ENCODE measurements around the gene MYF5.

The MYF5 gene

DNA sequence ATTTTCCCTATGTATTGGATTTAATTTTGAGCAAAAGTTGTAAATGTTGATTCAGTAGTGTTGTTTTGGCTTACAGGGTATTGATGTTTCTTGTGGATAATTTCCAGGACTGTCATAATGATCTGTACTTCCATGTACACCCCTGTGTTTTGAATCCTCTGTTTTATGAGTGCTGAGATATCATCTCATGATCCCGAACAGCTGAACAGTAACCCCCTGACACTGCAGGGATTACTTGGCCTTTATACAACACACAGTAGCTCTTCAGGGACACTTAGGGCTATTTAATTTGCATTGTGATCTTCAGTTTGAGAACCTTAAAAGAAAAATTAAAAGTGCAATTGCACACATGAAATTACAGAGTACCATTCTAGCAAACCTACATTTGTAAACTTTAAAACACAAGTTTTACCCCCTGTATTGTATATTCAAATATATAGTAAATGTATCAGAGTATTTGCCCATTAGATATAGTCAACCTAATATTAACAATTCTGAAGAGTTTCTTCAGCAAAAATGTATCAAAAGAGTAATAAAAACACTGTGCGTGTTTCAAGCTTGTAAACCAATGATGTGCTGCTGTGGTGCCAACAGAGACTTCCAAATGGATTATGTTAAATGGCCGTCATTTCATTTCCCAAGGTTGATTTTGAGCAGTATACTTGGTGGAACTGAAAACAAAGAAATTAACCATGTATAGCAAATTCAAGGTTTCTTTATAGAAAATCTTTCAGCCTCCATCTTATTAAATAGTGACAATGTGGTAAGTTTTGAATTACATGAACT, 37.2 kb upstream of the MYF5 start:
- DNase-seq: no peak
- H4K5ac ChIP-seq (ENCODE audit: low read length): no peak overlapping the region
- no CpG with 5 or more reads among the region's 3 CpGs for WGBS (ENCODE audit: extremely low coverage, insufficient coverage, low lambda C conversion rate)
- no peak overlapping the region for H2BK15ac ChIP-seq (replicated peaks; ENCODE audit: low read depth)
- H2BK120ac ChIP-seq (ENCODE audit: low read depth, low read length): no peak overlapping the region
- no peak overlapping the region for H3K4me3 ChIP-seq (ENCODE audit: low read length)
- H3K27me3 ChIP-seq (ENCODE audit: insufficient read depth, low read length, poor library complexity): no peaks in the 10 kb centered on the region
- no peak overlapping the region for H2AK5ac ChIP-seq (ENCODE audit: low read length)
- no peak overlapping the region for H3K4ac ChIP-seq (ENCODE audit: low read depth, low read length)
- H3K56ac ChIP-seq (ENCODE audit: low read length): no peak overlapping the region
- H3K79me1 ChIP-seq (ENCODE audit: low read length): no peaks in the 10 kb centered on the region
- H4K8ac ChIP-seq (ENCODE audit: low read depth, low read length): no peak overlapping the region
- H3K79me2 ChIP-seq (ENCODE audit: control insufficient read depth, insufficient read depth, low read length): no peaks in the 10 kb centered on the region
- H3K27ac ChIP-seq (ENCODE audit: low read depth, low read length): no peak overlapping the region
- H3K4me2 ChIP-seq (ENCODE audit: low read length): no peak overlapping the region
- H3K4me1 ChIP-seq (ENCODE audit: control insufficient read depth, low read depth, low read length): no peaks in the 10 kb centered on the region
- no peaks in the 10 kb centered on the region for H3K36me3 ChIP-seq (ENCODE audit: control insufficient read depth, insufficient read depth, low read length)
- H3K18ac ChIP-seq (ENCODE audit: low read length): no peak overlapping the region
- H3K23ac ChIP-seq (ENCODE audit: low read length): no peak overlapping the region
- H3K9ac ChIP-seq (ENCODE audit: low read length): no peak overlapping the region
- no peak overlapping the region for H2BK5ac ChIP-seq (ENCODE audit: low read length)

DNA sequence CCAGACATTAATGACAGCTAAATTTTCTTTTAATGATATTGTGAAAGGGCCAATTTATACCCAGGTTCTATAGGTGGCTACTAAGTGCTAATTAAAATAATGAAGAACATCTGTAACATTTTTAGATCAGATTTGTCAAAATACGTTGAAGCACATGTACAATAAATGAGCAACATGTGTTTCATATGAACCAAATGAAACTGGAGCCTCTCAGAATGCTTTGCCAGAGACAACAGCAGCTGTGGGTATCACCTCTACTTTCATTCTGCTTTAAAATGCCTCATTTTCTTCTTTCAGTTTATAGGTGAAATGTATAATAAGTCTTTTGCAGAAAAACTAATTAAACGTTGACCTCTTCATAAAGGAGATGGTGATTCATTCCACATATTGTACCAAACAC, 35.4 kb upstream of the MYF5 start:
- H3K56ac ChIP-seq (ENCODE audit: low read length): no peak overlapping the region
- no CpG with 5 or more reads among the region's 2 CpGs for WGBS (ENCODE audit: extremely low coverage, insufficient coverage, low lambda C conversion rate)
- no peak overlapping the region for H3K18ac ChIP-seq (ENCODE audit: low read length)
- DNase-seq: no peak
- no peak overlapping the region for H3K4me3 ChIP-seq (ENCODE audit: low read length)
- H3K9ac ChIP-seq (ENCODE audit: low read length): no peak overlapping the region
- H3K36me3 ChIP-seq (ENCODE audit: control insufficient read depth, insufficient read depth, low read length): no peaks in the 10 kb centered on the region
- H3K23ac ChIP-seq (ENCODE audit: low read length): no peak overlapping the region
- H3K27ac ChIP-seq (ENCODE audit: low read depth, low read length): no peak overlapping the region
- no peak overlapping the region for H2BK15ac ChIP-seq (replicated peaks; ENCODE audit: low read depth)
- H3K4ac ChIP-seq (ENCODE audit: low read depth, low read length): no peak overlapping the region
- H3K79me1 ChIP-seq (ENCODE audit: low read length): no peaks in the 10 kb centered on the region
- H2BK5ac ChIP-seq (ENCODE audit: low read length): no peak overlapping the region
- H2BK120ac ChIP-seq (ENCODE audit: low read depth, low read length): no peak overlapping the region
- no peak overlapping the region for H2AK5ac ChIP-seq (ENCODE audit: low read length)
- no peaks in the 10 kb centered on the region for H3K4me1 ChIP-seq (ENCODE audit: control insufficient read depth, low read depth, low read length)
- H4K8ac ChIP-seq (ENCODE audit: low read depth, low read length): no peak overlapping the region
- H3K27me3 ChIP-seq (ENCODE audit: insufficient read depth, low read length, poor library complexity): no peaks in the 10 kb centered on the region
- no peak overlapping the region for H3K4me2 ChIP-seq (ENCODE audit: low read length)
- H3K79me2 ChIP-seq (ENCODE audit: control insufficient read depth, insufficient read depth, low read length): no peaks in the 10 kb centered on the region
- no peak overlapping the region for H4K5ac ChIP-seq (ENCODE audit: low read length)

DNA sequence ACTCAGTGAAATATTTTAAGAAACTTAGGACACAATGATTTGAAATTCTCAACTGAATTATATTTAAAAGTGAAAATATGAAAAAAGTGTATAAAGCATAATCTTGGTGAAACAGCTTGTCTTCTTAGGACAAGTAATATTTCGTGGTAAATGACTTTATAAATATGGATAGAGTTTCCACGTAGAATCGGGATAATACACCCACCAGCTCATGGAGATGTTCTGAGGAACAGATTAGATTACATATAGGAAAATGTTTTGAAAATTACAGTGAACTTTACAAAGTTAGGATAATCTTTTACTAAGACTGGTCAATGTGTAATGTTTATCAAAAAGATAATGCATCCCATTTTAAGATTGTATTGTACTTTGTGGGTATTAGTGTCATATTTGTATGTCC, 34.9 kb upstream of the MYF5 start:
- Histone ChIP-seq H3K4me2 (ENCODE audit: low read length) (no peak overlapping the region), H3K23ac (ENCODE audit: low read length) (no peak overlapping the region), H4K8ac (ENCODE audit: low read depth, low read length) (no peak overlapping the region), H3K18ac (ENCODE audit: low read length) (no peak overlapping the region), H3K27ac (ENCODE audit: low read depth, low read length) (no peak overlapping the region), H3K79me2 (ENCODE audit: control insufficient read depth, insufficient read depth, low read length) (no peaks in the 10 kb centered on the region), H2BK120ac (ENCODE audit: low read depth, low read length) (no peak overlapping the region), H3K4me3 (ENCODE audit: low read length) (no peak overlapping the region), H2BK15ac (replicated peaks; ENCODE audit: low read depth) (no peak overlapping the region), H3K36me3 (ENCODE audit: control insufficient read depth, insufficient read depth, low read length) (no peaks in the 10 kb centered on the region), H3K27me3 (ENCODE audit: insufficient read depth, low read length, poor library complexity) (no peaks in the 10 kb centered on the region), H2AK5ac (ENCODE audit: low read length) (no peak overlapping the region), H3K4ac (ENCODE audit: low read depth, low read length) (no peak overlapping the region), H4K5ac (ENCODE audit: low read length) (no peak overlapping the region), H3K79me1 (ENCODE audit: low read length) (no peaks in the 10 kb centered on the region), H2BK5ac (ENCODE audit: low read length) (no peak overlapping the region), H3K56ac (ENCODE audit: low read length) (no peak overlapping the region), H3K9ac (ENCODE audit: low read length) (no peak overlapping the region), H3K4me1 (ENCODE audit: control insufficient read depth, low read depth, low read length) (no peaks in the 10 kb centered on the region)
- WGBS (ENCODE audit: extremely low coverage, insufficient coverage, low lambda C conversion rate): 100% methylated on average over 1 of the region's 3 CpGs
- DNase-seq: no peak

DNA sequence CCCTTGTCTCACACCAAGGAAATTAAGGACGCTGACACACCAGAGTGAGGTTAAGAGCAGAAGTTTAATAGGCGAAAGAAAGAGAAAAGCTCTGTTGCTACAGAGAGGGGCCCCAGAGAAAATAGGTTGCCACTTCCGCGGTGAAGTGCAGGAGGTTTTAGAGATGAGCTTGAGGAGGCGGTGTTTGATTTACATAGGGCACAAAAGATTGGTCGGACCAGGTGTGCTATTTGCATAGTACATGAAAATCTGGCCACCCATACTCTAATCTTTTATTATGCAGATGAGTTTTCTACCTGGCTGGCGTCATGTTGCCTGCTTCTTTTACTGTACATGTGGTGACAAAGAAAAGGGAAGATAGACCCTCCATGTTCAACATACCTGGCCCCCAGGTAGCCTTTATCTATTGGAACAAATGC, 32.6 kb upstream of the MYF5 start:
- no peaks in the 10 kb centered on the region for H3K36me3 ChIP-seq (ENCODE audit: control insufficient read depth, insufficient read depth, low read length)
- peak; percentile 57 for DNase-seq
- no peak overlapping the region for H2BK120ac ChIP-seq (ENCODE audit: low read depth, low read length)
- H3K79me1 ChIP-seq (ENCODE audit: low read length): no peaks in the 10 kb centered on the region
- no peaks in the 10 kb centered on the region for H3K27me3 ChIP-seq (ENCODE audit: insufficient read depth, low read length, poor library complexity)
- H3K4ac ChIP-seq (ENCODE audit: low read depth, low read length): no peak overlapping the region
- no peak overlapping the region for H3K18ac ChIP-seq (ENCODE audit: low read length)
- no peaks in the 10 kb centered on the region for H3K4me1 ChIP-seq (ENCODE audit: control insufficient read depth, low read depth, low read length)
- H3K4me3 ChIP-seq (ENCODE audit: low read length): no peak overlapping the region
- H2AK5ac ChIP-seq (ENCODE audit: low read length): no peak overlapping the region
- H4K5ac ChIP-seq (ENCODE audit: low read length): no peak overlapping the region
- no peak overlapping the region for H2BK15ac ChIP-seq (replicated peaks; ENCODE audit: low read depth)
- no peak overlapping the region for H3K4me2 ChIP-seq (ENCODE audit: low read length)
- no peak overlapping the region for H3K23ac ChIP-seq (ENCODE audit: low read length)
- WGBS (ENCODE audit: extremely low coverage, insufficient coverage, low lambda C conversion rate): no CpG with 5 or more reads among the region's 7 CpGs
- H3K79me2 ChIP-seq (ENCODE audit: control insufficient read depth, insufficient read depth, low read length): no peaks in the 10 kb centered on the region
- H3K56ac ChIP-seq (ENCODE audit: low read length): no peak overlapping the region
- no peak overlapping the region for H3K27ac ChIP-seq (ENCODE audit: low read depth, low read length)
- no peak overlapping the region for H2BK5ac ChIP-seq (ENCODE audit: low read length)
- H3K9ac ChIP-seq (ENCODE audit: low read length): no peak overlapping the region
- H4K8ac ChIP-seq (ENCODE audit: low read depth, low read length): no peak overlapping the region

DNA sequence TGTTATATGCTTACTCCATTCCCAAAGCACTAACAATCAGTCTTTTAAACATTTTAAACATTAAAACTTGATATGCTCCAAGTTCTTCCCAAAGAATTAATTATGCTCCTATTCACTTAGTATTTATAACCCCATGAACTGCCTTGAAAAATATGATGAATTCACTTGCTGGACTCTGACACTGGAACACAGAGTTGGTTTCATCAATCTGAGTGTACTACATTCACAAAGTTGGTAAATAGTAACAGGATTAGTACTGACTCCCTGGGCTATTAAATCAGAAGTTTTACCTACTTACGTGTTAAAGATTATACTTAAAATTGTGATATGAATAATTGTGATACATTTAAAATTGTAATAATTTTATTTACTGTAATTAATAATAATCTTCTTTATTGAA, 26.6 kb upstream of the MYF5 start:
- Histone ChIP-seq H4K8ac (ENCODE audit: low read depth, low read length) (no peak overlapping the region), H3K36me3 (ENCODE audit: control insufficient read depth, insufficient read depth, low read length) (no peaks in the 10 kb centered on the region), H3K18ac (ENCODE audit: low read length) (no peak overlapping the region), H2BK120ac (ENCODE audit: low read depth, low read length) (no peak overlapping the region), H3K23ac (ENCODE audit: low read length) (no peak overlapping the region), H3K4ac (ENCODE audit: low read depth, low read length) (no peak overlapping the region), H3K79me2 (ENCODE audit: control insufficient read depth, insufficient read depth, low read length) (no peaks in the 10 kb centered on the region), H3K27me3 (ENCODE audit: insufficient read depth, low read length, poor library complexity) (no peaks in the 10 kb centered on the region), H3K56ac (ENCODE audit: low read length) (no peak overlapping the region), H4K5ac (ENCODE audit: low read length) (no peak overlapping the region), H2AK5ac (ENCODE audit: low read length) (no peak overlapping the region), H2BK5ac (ENCODE audit: low read length) (no peak overlapping the region), H3K79me1 (ENCODE audit: low read length) (no peaks in the 10 kb centered on the region), H3K4me2 (ENCODE audit: low read length) (no peak overlapping the region), H3K4me3 (ENCODE audit: low read length) (no peak overlapping the region), H3K9ac (ENCODE audit: low read length) (no peak overlapping the region), H3K4me1 (ENCODE audit: control insufficient read depth, low read depth, low read length) (no peaks in the 10 kb centered on the region), H2BK15ac (replicated peaks; ENCODE audit: low read depth) (no peak overlapping the region), H3K27ac (ENCODE audit: low read depth, low read length) (no peak overlapping the region)
- DNase-seq: no peak
- no CpG with 5 or more reads among the region's 1 CpG for WGBS (ENCODE audit: extremely low coverage, insufficient coverage, low lambda C conversion rate)

DNA sequence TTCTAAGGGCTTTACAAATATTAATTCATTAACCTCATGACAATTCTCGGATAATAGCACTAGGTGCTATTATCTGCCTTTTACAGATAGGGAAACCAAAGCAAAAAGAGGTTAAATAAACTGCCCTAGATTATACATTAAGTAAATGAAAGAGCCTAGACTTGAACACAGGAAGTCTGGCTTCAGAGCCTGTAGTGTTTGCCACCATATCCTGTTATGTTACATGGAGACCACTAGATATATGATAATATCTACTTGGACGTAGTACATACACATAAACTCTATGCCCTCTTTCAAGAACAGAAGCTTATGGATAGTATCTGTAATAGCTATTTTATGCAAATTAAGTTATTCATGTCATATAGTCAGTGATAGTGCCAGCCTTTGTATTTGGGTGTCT, 26.2 kb upstream of the MYF5 start:
- WGBS (ENCODE audit: extremely low coverage, insufficient coverage, low lambda C conversion rate): no CpG with 5 or more reads among the region's 2 CpGs
- no peak for DNase-seq
- no peak overlapping the region for H3K9ac ChIP-seq (ENCODE audit: low read length)

More for the DNA sequence above, 26.2 kb upstream of the MYF5 start:
- H3K18ac ChIP-seq (ENCODE audit: low read length): no peak overlapping the region
- H4K5ac ChIP-seq (ENCODE audit: low read length): no peak overlapping the region
- no peak overlapping the region for H3K27ac ChIP-seq (ENCODE audit: low read depth, low read length)
- H2BK120ac ChIP-seq (ENCODE audit: low read depth, low read length): no peak overlapping the region
- H4K8ac ChIP-seq (ENCODE audit: low read depth, low read length): no peak overlapping the region
- no peaks in the 10 kb centered on the region for H3K36me3 ChIP-seq (ENCODE audit: control insufficient read depth, insufficient read depth, low read length)
- no peak overlapping the region for H3K23ac ChIP-seq (ENCODE audit: low read length)
- no peak overlapping the region for H2BK15ac ChIP-seq (replicated peaks; ENCODE audit: low read depth)
- no peak overlapping the region for H3K4ac ChIP-seq (ENCODE audit: low read depth, low read length)
- no peaks in the 10 kb centered on the region for H3K79me1 ChIP-seq (ENCODE audit: low read length)
- H3K79me2 ChIP-seq (ENCODE audit: control insufficient read depth, insufficient read depth, low read length): no peaks in the 10 kb centered on the region
- H2AK5ac ChIP-seq (ENCODE audit: low read length): no peak overlapping the region
- H3K4me3 ChIP-seq (ENCODE audit: low read length): no peak overlapping the region
- H2BK5ac ChIP-seq (ENCODE audit: low read length): no peak overlapping the region
- no peak overlapping the region for H3K4me2 ChIP-seq (ENCODE audit: low read length)
- H3K4me1 ChIP-seq (ENCODE audit: control insufficient read depth, low read depth, low read length): no peaks in the 10 kb centered on the region
- H3K56ac ChIP-seq (ENCODE audit: low read length): no peak overlapping the region
- no peaks in the 10 kb centered on the region for H3K27me3 ChIP-seq (ENCODE audit: insufficient read depth, low read length, poor library complexity)
